Spinal cord (tissue), 10 donors: Measurements from ENCODE around the gene IQGAP2. TPM values are rescaled to one million over a fixed set of nuclear protein-coding genes. Genes with fewer than 3 reads are reported as not detected.

Source experiments
- DNase-seq, 6 donors: peaks; one replicate each; pipeline versions ENCODE4 v3.0.0 to v3.0.0-alpha.2; 2013 to 2015; ENCODE audit warnings: low spot score in 6 of 6, low read depth in 4 of 6
- H3K27ac ChIP-seq: one replicate; pipeline ENCODE4 v1.5.1; 2013; ENCODE audit warnings: low read depth, low read length, control low read depth
- H3K27me3 ChIP-seq: one replicate; pipeline ENCODE4 v1.6.1; 2013; ENCODE audit warnings: low read length; ENCODE audit not compliant: control insufficient read depth, insufficient read depth
- H3K36me3 ChIP-seq: one replicate; pipeline ENCODE4 v1.6.1; 2013; ENCODE audit warnings: low read length; ENCODE audit not compliant: control insufficient read depth, insufficient read depth
- H3K4me1 ChIP-seq: one replicate; pipeline ENCODE4 v1.6.1; 2013; ENCODE audit warnings: low read length; ENCODE audit not compliant: control insufficient read depth, insufficient read depth
- H3K4me3 ChIP-seq: one replicate; pipeline ENCODE4 v1.5.1; 2013; ENCODE audit warnings: low read depth, low read length, control low read depth
- H3K9me3 ChIP-seq: one replicate; pipeline ENCODE4 v1.6.1; 2013; ENCODE audit warnings: low read length; ENCODE audit not compliant: control insufficient read depth, insufficient read depth
- WGBS: methylation state at CpG from one replicate; pipeline ENCODE4 v1.1.5; 2013; ENCODE audit warnings: missing lambda C conversion rate; ENCODE audit not compliant: insufficient coverage; 5-methylcytosine and 5-hydroxymethylcytosine counted together
- polyA plus RNA-seq, 2 donors: library from polyadenylated mRNA; unstranded; fragments of 120-200 nt; gene quantifications; one replicate each; pipeline ENCODE4 v1.2.1, GENCODE V29; 2013; ENCODE audit not compliant: insufficient read length in 2 of 2
- small RNA-seq: library from RNA; depleted of rRNA; stranded (forward); fragments of <200 nt; gene quantifications from one replicate; pipeline ENCODE3, GENCODE V24; 2014; ENCODE audit warnings: low replicate concordance
- total RNA-seq, 2 donors: library from RNA; depleted of rRNA in 1 of 2; stranded (reverse); fragments of 120-200 nt in 1 of 2; fragments of >200 nt in 1 of 2; gene quantifications; one replicate each; pipeline versions ENCODE4 v1.2.3 to v1.2.4, GENCODE V29; 2013 to 2014
- donor health status: healthy.

The IQGAP2 gene
- total and polyA plus RNA-seq, 4 donors: 10.5 to 21.6 (median 15.1) TPM

DNA sequence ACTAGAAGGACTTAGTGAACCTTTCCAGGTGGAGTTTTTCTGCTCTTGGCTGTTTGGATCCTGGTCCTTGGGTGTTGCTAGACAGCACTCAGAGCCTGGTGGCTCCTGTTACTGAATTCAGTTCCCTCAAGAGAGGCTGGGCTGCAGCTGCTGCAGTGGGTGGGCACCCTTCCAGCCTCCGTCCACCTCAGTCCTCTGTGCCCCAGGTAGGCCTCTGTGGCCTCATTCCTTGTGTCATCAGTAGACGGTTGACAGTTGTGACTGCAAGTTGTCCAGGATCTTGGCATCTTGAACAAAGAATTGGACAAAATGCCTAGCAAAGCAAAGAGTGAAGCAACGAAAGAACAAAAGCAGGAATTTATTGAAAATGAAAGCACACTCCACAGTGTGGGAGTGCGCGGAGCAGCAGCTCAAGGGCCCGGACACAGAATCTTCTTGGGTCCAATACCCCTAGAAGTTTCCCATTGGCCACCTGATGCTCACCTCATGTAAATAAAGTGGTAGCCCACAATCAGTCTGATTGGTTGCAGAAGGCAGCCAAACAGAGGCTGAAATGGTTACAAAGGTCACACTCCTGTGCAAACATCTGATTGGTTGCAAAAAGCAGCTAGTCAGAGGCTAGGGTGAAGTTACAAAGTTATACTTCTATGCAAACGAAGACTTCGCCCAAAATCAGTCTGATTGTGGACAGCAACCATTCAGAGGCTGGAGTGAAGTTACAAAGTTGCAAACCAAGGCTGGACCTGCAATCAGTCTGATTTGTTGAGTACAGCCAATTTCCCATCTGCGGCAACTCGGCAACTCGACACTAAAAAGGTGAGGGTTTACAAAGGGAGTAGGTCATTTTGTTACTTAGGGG is 352.9 kb downstream of the IQGAP2 start:
- H3K4me3 ChIP-seq: no peak overlapping the region
- H3K9me3 ChIP-seq: no peaks in the 10 kb centered on the region
- H3K4me1 ChIP-seq: no peaks in the 10 kb centered on the region
- no peaks in the 10 kb centered on the region for H3K27me3 ChIP-seq
- H3K27ac ChIP-seq: no peak overlapping the region
- 81% methylated on average over 10 of the region's 11 CpGs for WGBS
- H3K36me3 ChIP-seq: no peaks in the 10 kb centered on the region
- no peak for DNase-seq

DNA sequence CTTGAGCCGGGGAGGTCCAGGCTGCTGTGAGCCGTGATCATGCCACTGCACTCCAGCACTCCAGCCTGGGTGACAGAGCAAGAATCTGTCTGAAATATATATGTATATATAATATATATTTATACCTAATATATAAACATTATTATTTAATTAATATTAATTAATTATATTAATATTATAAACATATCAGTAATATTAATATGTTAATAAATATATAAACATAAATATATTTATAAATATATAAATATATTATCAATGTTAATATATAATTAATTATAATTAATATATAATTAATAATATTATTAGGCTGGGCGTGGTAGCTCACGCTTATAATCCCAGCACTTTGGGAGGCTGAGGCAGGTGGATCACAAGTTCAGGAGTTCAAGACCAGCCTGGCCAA is 354.0 kb downstream of the IQGAP2 start:
- Histone ChIP-seq H3K9me3 (no peaks in the 10 kb centered on the region), H3K4me3 (no peak overlapping the region), H3K27ac (no peak overlapping the region), H3K36me3 (no peaks in the 10 kb centered on the region), H3K27me3 (no peaks in the 10 kb centered on the region), H3K4me1 (no peaks in the 10 kb centered on the region)
- DNase-seq: no peak
- WGBS: 100% methylated on average over 3 of the region's 4 CpGs

Small RNA genes within 50 kb of the gene (small RNA-seq; reads per million reads assigned to genes)
- not detected for gene RF02154
- gene RF02155: not detected

Other genes with a start within 250 kb of the IQGAP2 start
- gene F2RL2, start 220.1 kb downstream of the IQGAP2 start, total RNA-seq: 1 to 10 TPM in 1 of 2 donors, under 1 TPM in 1; 0.66 to 1.2 TPM
- 1 to 10 TPM in 1 of 2 donors, under 1 TPM in 1; 0.63 to 1.7 TPM for gene F2RL2, start 220.1 kb downstream of the IQGAP2 start, polyA plus RNA-seq